GM23338 (cell line): ENCODE results near the gene EXOC3L4. TPM values are rescaled to one million over a fixed set of nuclear protein-coding genes. Genes with fewer than 3 reads are reported as not detected.

Experiments
- ATAC-seq: fragments of 200-7000 bp; cut with Tn5 transposase; 3 replicates; pipeline ENCODE4 v1.9.1; 2020
- DNase-seq: peaks from one replicate; pipeline ENCODE4 v3.0.0-alpha.2; 2015; ENCODE audit warnings: low spot score
- H2AFZ ChIP-seq: fragments of 200-600 bp; sonication (generic); 2 replicates; pipeline ENCODE4 v1.8.0; 2016; ENCODE audit warnings: antibody characterized with exemption, mild to moderate bottlenecking, moderate library complexity
- H3F3A ChIP-seq: fragments of 200-600 bp; sonication (generic); replicated peaks from 2 replicates; pipeline ENCODE4 v1.8.0; 2017; ENCODE audit warnings: antibody characterized with exemption, mixed run types, low read depth
- H3K27ac ChIP-seq: fragments of 200-600 bp; sonication (generic); 2 replicates; pipeline ENCODE4 v1.6.1; 2016; ENCODE audit warnings: low read depth
- H3K27me3 ChIP-seq: fragments of 200-600 bp; sonication (generic); 2 replicates; pipeline ENCODE4 v1.8.0; 2016; ENCODE audit warnings: mild to moderate bottlenecking, mixed run types, moderate library complexity; ENCODE audit not compliant: insufficient read depth
- H3K36me3 ChIP-seq: fragments of 200-600 bp; sonication (generic); 2 replicates; pipeline ENCODE4 v1.8.0; 2016; ENCODE audit warnings: mild to moderate bottlenecking; ENCODE audit not compliant: insufficient read depth
- H3K4me1 ChIP-seq: fragments of 200-600 bp; sonication (generic); 2 replicates; pipeline ENCODE4 v1.8.0; 2016; ENCODE audit warnings: mild to moderate bottlenecking, moderate library complexity; ENCODE audit not compliant: insufficient read depth
- H3K4me2 ChIP-seq: fragments of 200-600 bp; sonication (generic); 2 replicates; pipeline ENCODE4 v1.7.1; 2017; ENCODE audit warnings: mixed run types
- H3K4me3 ChIP-seq: fragments of 200-600 bp; sonication (generic); 2 replicates; pipeline ENCODE4 v1.6.1; 2016; ENCODE audit warnings: mixed run types
- H3K79me2 ChIP-seq: fragments of 200-600 bp; sonication (generic); replicated peaks from 2 replicates; pipeline ENCODE4 v1.8.0; 2017; ENCODE audit warnings: mild to moderate bottlenecking; ENCODE audit not compliant: insufficient read depth
- H3K9me2 ChIP-seq: fragments of 200-600 bp; sonication (generic); 2 replicates; pipeline ENCODE4 v1.8.0; 2017; ENCODE audit not compliant: insufficient read depth
- H4K20me1 ChIP-seq: fragments of 200-600 bp; sonication (generic); replicated peaks from 2 replicates; pipeline ENCODE4 v1.8.0; 2017; ENCODE audit warnings: mild to moderate bottlenecking; ENCODE audit not compliant: insufficient read depth
- H3K27ac Mint-ChIP-seq: 2 replicates; pipeline ENCODE4 v1.8.0; 2020; ENCODE audit warnings: inconsistent platforms, mild to moderate bottlenecking, moderate library complexity, mixed read lengths
- H3K27me3 Mint-ChIP-seq: 3 replicates; pipeline ENCODE4 v1.8.0; 2022; ENCODE audit warnings: low read depth, mild to moderate bottlenecking, moderate library complexity, mixed read lengths, inconsistent platforms; ENCODE audit not compliant: insufficient read depth, poor library complexity
- H3K36me3 Mint-ChIP-seq: 3 replicates; pipeline ENCODE4 v1.8.0; 2021; ENCODE audit warnings: low read depth, mild to moderate bottlenecking, inconsistent platforms, moderate library complexity, mixed read lengths
- H3K4me1 Mint-ChIP-seq: 3 replicates; pipeline ENCODE4 v1.8.0; 2020; ENCODE audit warnings: mild to moderate bottlenecking, inconsistent platforms, mixed read lengths
- H3K4me3 Mint-ChIP-seq: 3 replicates; pipeline ENCODE4 v1.8.0; 2021; ENCODE audit warnings: moderate library complexity, mild to moderate bottlenecking, inconsistent platforms, mixed read lengths
- H3K9me3 Mint-ChIP-seq: 3 replicates; pipeline ENCODE4 v1.8.0; 2020; ENCODE audit warnings: moderate library complexity, mild to moderate bottlenecking, inconsistent platforms, mixed read lengths
- CREB1 ChIP-seq: fragments of 250-450 bp; sonication (Bioruptor Pico); IDR thresholded peaks from 2 replicates; pipeline ENCODE4 v1.5.0; 2020; ENCODE audit warnings: low read depth, mild to moderate bottlenecking, moderate library complexity
- EZH2 ChIP-seq: fragments of 200-600 bp; sonication (generic); IDR thresholded peaks from one replicate; pipeline ENCODE4 v1.8.0; 2017; ENCODE audit warnings: antibody characterized with exemption, mild to moderate bottlenecking, low read depth; ENCODE audit not compliant: unreplicated experiment
- EZH2phosphoT487 ChIP-seq: fragments of 200-600 bp; sonication (generic); IDR thresholded peaks from one replicate; pipeline ENCODE4 v1.8.1; 2018; ENCODE audit warnings: antibody characterized with exemption; ENCODE audit not compliant: unreplicated experiment
- NANOG ChIP-seq: IDR thresholded peaks from 2 replicates; pipeline ENCODE4 v1.6.1; 2016; ENCODE audit warnings: antibody characterized with exemption, borderline replicate concordance
- POLR2AphosphoS5 ChIP-seq: IDR thresholded peaks from 2 replicates; pipeline ENCODE4 v1.6.1; 2016; ENCODE audit warnings: antibody characterized with exemption, low read depth
- STAT1 ChIP-seq: IDR thresholded peaks from one replicate; pipeline ENCODE4 v1.6.1; 2016; ENCODE audit warnings: antibody characterized with exemption; ENCODE audit not compliant: unreplicated experiment
- ZNF114 ChIP-seq: fragments of 250-450 bp; sonication (Bioruptor Pico); IDR thresholded peaks from 2 replicates; pipeline ENCODE4 v1.5.0; 2020; ENCODE audit warnings: mild to moderate bottlenecking, moderate library complexity
- ZNF331 ChIP-seq: fragments of 250-450 bp; sonication (Bioruptor Pico); IDR thresholded peaks from 2 replicates; pipeline ENCODE4 v1.5.0; 2020; ENCODE audit warnings: low read depth, mild to moderate bottlenecking, moderate library complexity
- polyA plus RNA-seq: library from polyadenylated mRNA; unstranded; fragments of >200 nt; fragmentation: Nextera tagmentation; extraction: Ambion mirVana; gene quantifications from 2 replicates; pipeline ENCODE4 v1.2.1, GENCODE V29; 2016
- total RNA-seq: library from RNA; depleted of rRNA; stranded (reverse); fragments of >200 nt; shearing (Covaris generic); gene quantifications from 2 replicates; pipeline ENCODE4 v1.2.3, GENCODE V29; 2014
- TF ChIP-seq, protein P1 (sequence below), 2 experiments: fragments of 200-600 bp in 1 of 2; sonication (generic) in 1 of 2; conservative IDR thresholded peaks; 2 replicates each; pipeline versions ENCODE4 v1.5.1 to v1.6.1; 2016 to 2017; ENCODE audit warnings: antibody characterized with exemption in 2 of 2, low read depth in 2 of 2, mild to moderate bottlenecking in 2 of 2, moderate library complexity in 1 of 2
- TF ChIP-seq, protein P2 (sequence below): IDR thresholded peaks from 2 replicates; pipeline ENCODE4 v1.6.1; 2016; ENCODE audit warnings: antibody characterized with exemption
- TF ChIP-seq, protein P3 (sequence below): IDR thresholded peaks from one replicate; pipeline ENCODE4 v1.6.1; 2018; ENCODE audit warnings: antibody characterized with exemption; ENCODE audit not compliant: unreplicated experiment

The EXOC3L4 gene
- total and polyA plus RNA-seq, 2 experiments from 2014 or later, result not detected

DNA sequence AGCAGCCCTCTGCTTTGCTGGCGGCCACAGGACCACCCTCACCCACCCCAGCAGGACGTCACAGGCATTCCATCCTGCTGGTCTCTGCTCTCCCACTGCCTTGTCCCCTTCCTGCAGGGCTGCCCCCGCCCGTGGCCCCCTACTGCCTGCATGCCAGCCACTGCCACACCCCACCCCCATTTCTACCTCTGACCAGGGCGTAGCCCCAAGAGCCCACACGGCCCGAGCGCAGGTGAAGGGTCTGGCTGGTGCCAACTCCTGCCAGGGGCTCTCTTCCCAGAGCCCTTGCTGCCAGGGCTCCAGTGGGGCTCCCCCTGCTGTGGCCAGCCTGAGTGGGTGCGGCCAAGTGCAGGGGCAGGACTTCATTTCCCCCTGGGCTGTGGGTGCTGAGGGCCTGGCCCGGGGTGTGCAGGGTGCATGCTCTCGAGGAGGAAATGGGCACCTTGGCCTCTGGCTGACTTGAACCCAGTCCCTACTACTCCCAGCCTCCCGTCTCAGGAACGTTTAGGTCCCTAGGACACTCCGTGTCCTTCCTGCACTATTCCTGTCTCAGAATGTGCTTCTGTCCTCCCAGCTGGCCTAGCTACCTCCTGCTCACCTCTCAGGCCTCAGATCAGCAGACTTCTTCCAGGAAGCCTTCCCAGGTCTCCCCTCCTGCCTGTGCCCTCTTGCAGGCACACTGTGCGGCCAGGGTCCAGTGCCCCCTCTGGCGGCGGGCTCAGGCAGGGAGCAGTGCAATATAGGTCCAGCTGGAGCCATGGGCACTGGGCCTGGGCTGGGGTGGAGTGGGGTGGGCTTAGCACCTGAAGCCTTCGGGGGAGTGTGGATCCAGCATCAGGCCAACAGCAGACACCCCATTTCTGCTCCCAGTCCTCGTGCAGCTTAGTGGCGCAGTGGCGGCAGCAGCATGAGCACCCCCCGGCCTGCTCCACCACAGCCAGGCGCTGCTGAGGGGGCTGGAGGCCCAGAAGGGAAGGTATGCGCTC, 9.1 kb upstream of the EXOC3L4 start:
- no peaks in the 10 kb centered on the region for H3K79me2 ChIP-seq
- no peaks in the 10 kb centered on the region for H3K36me3 ChIP-seq
- peaks cover 41% of the 10 kb centered on the region for H3K27me3 ChIP-seq
- H3F3A ChIP-seq, result no peaks in the 10 kb centered on the region
- no peak overlapping the region for H3K27ac Mint-ChIP-seq
- H4K20me1 ChIP-seq, result no peaks in the 10 kb centered on the region
- peaks cover 23% of the 10 kb centered on the region for H3K27me3 Mint-ChIP-seq
- no peaks in the 10 kb centered on the region for H3K9me3 Mint-ChIP-seq
- H3K36me3 Mint-ChIP-seq, result no peaks in the 10 kb centered on the region
- DNase-seq (peak; percentile 63), ATAC-seq (peak; percentile 75)
- H3K27ac ChIP-seq, result no peak overlapping the region
- no peak for TF ChIP-seq NANOG
- no peak for TF ChIP-seq ZNF114 (CRISPR knock-in tag)
- no peak for TF ChIP-seq EZH2
- TF ChIP-seq, protein P1, sequence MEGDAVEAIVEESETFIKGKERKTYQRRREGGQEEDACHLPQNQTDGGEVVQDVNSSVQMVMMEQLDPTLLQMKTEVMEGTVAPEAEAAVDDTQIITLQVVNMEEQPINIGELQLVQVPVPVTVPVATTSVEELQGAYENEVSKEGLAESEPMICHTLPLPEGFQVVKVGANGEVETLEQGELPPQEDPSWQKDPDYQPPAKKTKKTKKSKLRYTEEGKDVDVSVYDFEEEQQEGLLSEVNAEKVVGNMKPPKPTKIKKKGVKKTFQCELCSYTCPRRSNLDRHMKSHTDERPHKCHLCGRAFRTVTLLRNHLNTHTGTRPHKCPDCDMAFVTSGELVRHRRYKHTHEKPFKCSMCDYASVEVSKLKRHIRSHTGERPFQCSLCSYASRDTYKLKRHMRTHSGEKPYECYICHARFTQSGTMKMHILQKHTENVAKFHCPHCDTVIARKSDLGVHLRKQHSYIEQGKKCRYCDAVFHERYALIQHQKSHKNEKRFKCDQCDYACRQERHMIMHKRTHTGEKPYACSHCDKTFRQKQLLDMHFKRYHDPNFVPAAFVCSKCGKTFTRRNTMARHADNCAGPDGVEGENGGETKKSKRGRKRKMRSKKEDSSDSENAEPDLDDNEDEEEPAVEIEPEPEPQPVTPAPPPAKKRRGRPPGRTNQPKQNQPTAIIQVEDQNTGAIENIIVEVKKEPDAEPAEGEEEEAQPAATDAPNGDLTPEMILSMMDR (conservative IDR thresholded peaks at IDR 0.05; ENCODE audit: low read depth in 2 of 2), result peak; percentile 64 to 79
- no peak for TF ChIP-seq STAT1
- no peak overlapping the region for H3K4me2 ChIP-seq
- peaks cover 2% of the 10 kb centered on the region; the same call in 1 of the 3 replicates for H3K4me1 Mint-ChIP-seq
- no peak overlapping the region; the same call in 2 of the 3 replicates for H3K4me3 Mint-ChIP-seq
- no peak overlapping the region for H3K4me3 ChIP-seq
- peaks cover 11% of the 10 kb centered on the region; the same call in 1 of the 2 replicates for H3K9me2 ChIP-seq
- H2AFZ ChIP-seq, result no peak overlapping the region
- H3K4me1 ChIP-seq, result no peaks in the 10 kb centered on the region

DNA sequence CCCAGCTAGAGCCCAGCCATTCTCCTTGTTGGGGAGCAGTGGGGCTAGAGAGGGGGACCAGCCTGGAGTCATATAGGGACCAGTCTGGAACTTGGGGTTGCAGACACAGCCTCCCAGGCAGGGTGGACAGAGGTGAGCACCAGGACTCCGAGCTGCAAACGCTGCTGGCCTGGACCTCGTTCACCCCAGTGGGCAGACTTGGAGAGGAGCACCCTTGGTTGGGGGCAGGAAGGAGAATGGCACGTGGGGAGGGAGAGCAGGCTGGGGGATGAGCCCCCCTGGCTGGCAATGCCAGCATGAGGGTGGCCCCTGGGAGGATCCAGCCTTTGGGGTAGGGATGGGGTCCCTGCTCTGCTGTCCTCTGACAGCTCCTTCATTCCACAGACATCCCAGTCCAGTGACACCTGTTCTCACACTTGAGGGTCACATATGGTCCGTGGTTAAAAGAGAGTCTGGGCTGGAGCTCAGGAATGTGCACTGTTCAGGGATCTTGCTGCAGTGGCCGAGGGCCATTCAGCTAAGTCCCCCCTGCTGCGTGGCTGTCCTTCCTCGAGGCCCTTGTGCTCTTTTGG, 7.7 kb upstream of the EXOC3L4 start:
- Histone ChIP-seq H3K4me2 (no peak overlapping the region), H3K36me3 (no peaks in the 10 kb centered on the region), H3K4me1 (peaks cover 6% of the 10 kb centered on the region), H2AFZ (no peak overlapping the region), H3K79me2 (no peaks in the 10 kb centered on the region), H3K4me3 (no peak overlapping the region), H3K27me3 (peaks cover 44% of the 10 kb centered on the region), H4K20me1 (no peaks in the 10 kb centered on the region), H3F3A (no peaks in the 10 kb centered on the region), H3K27ac (no peak overlapping the region), H3K9me2 (peaks cover 7% of the 10 kb centered on the region; the same call in 1 of the 2 replicates)
- Mint-ChIP-seq H3K27me3 (peaks cover 25% of the 10 kb centered on the region), H3K27ac (no peak overlapping the region), H3K4me3 (no peak overlapping the region), H3K4me1 (peaks cover 6% of the 10 kb centered on the region; the same call in 2 of the 3 replicates), H3K9me3 (no peaks in the 10 kb centered on the region), H3K36me3 (no peaks in the 10 kb centered on the region)
- no peak for ATAC-seq
- no peak for DNase-seq
- TF ChIP-seq STAT1, result no peak
- TF ChIP-seq, protein P2, sequence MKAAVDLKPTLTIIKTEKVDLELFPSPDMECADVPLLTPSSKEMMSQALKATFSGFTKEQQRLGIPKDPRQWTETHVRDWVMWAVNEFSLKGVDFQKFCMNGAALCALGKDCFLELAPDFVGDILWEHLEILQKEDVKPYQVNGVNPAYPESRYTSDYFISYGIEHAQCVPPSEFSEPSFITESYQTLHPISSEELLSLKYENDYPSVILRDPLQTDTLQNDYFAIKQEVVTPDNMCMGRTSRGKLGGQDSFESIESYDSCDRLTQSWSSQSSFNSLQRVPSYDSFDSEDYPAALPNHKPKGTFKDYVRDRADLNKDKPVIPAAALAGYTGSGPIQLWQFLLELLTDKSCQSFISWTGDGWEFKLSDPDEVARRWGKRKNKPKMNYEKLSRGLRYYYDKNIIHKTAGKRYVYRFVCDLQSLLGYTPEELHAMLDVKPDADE, result no peak
- no peak for TF ChIP-seq POLR2AphosphoS5
- TF ChIP-seq, protein P3, sequence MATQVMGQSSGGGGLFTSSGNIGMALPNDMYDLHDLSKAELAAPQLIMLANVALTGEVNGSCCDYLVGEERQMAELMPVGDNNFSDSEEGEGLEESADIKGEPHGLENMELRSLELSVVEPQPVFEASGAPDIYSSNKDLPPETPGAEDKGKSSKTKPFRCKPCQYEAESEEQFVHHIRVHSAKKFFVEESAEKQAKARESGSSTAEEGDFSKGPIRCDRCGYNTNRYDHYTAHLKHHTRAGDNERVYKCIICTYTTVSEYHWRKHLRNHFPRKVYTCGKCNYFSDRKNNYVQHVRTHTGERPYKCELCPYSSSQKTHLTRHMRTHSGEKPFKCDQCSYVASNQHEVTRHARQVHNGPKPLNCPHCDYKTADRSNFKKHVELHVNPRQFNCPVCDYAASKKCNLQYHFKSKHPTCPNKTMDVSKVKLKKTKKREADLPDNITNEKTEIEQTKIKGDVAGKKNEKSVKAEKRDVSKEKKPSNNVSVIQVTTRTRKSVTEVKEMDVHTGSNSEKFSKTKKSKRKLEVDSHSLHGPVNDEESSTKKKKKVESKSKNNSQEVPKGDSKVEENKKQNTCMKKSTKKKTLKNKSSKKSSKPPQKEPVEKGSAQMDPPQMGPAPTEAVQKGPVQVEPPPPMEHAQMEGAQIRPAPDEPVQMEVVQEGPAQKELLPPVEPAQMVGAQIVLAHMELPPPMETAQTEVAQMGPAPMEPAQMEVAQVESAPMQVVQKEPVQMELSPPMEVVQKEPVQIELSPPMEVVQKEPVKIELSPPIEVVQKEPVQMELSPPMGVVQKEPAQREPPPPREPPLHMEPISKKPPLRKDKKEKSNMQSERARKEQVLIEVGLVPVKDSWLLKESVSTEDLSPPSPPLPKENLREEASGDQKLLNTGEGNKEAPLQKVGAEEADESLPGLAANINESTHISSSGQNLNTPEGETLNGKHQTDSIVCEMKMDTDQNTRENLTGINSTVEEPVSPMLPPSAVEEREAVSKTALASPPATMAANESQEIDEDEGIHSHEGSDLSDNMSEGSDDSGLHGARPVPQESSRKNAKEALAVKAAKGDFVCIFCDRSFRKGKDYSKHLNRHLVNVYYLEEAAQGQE, result no peak
- TF ChIP-seq ZNF331 (CRISPR knock-in tag), result no peak
- TF ChIP-seq EZH2phosphoT487, result no peak
- TF ChIP-seq, protein P1 (conservative IDR thresholded peaks at IDR 0.05; ENCODE audit: low read depth in 2 of 2), result no peak
- TF ChIP-seq ZNF114 (CRISPR knock-in tag), result no peak
- no peak for TF ChIP-seq CREB1 (CRISPR knock-in tag)
